HEK293 (cell line): ENCODE measurements around the gene NMNAT2.

ENCODE experiments used
- CTCF ChIP-seq: fragments of 450-650 bp; formaldehyde crosslinking; IDR thresholded peaks from 2 replicates; pipeline ENCODE4 v1.5.1; 2016; ENCODE audit warnings: missing biosample characterization, missing genetic modification characterization
- GFI1B ChIP-seq: fragments of 450-650 bp; formaldehyde crosslinking; IDR thresholded peaks from 2 replicates; pipeline ENCODE4 v1.5.1; 2016; ENCODE audit warnings: missing biosample characterization, missing genetic modification characterization
- REPIN1 ChIP-seq: fragments of 450-650 bp; formaldehyde crosslinking; IDR thresholded peaks from 2 replicates; pipeline ENCODE4 v1.5.1; 2017; ENCODE audit warnings: missing biosample characterization, missing genetic modification characterization, low read depth
- REST ChIP-seq: fragments of 450-650 bp; formaldehyde crosslinking; IDR thresholded peaks from 2 replicates; pipeline ENCODE4 v1.5.1; 2016; ENCODE audit warnings: missing biosample characterization, missing genetic modification characterization
- SP2 ChIP-seq: fragments of 450-650 bp; formaldehyde crosslinking; IDR thresholded peaks from 2 replicates; pipeline ENCODE4 v1.5.1; 2016; ENCODE audit warnings: missing biosample characterization, missing genetic modification characterization
- ZNF280D ChIP-seq: fragments of 450-650 bp; formaldehyde crosslinking; IDR thresholded peaks from 2 replicates; pipeline ENCODE4 v1.5.1; 2016; ENCODE audit warnings: missing biosample characterization, missing genetic modification characterization
- ZNF391 ChIP-seq: fragments of 450-650 bp; formaldehyde crosslinking; IDR thresholded peaks from 2 replicates; pipeline ENCODE4 v1.5.1; 2016; ENCODE audit warnings: low read depth, missing biosample characterization, missing genetic modification characterization, borderline replicate concordance
- TF ChIP-seq, protein P1 (sequence below): IDR thresholded peaks from 2 replicates; pipeline ENCODE4 v1.6.1; 2011; ENCODE audit warnings: mild to moderate bottlenecking, low read depth, low read length, borderline replicate concordance
- TF ChIP-seq, protein P2 (sequence below): fragments of 450-650 bp; formaldehyde crosslinking; IDR thresholded peaks from 2 replicates; pipeline ENCODE4 v1.5.1; 2017; ENCODE audit warnings: missing biosample characterization, missing genetic modification characterization
- TF ChIP-seq, protein P3 (sequence below): fragments of 450-650 bp; formaldehyde crosslinking; IDR thresholded peaks from 2 replicates; pipeline ENCODE4 v1.5.1; 2016; ENCODE audit warnings: missing biosample characterization, missing genetic modification characterization

DNA sequence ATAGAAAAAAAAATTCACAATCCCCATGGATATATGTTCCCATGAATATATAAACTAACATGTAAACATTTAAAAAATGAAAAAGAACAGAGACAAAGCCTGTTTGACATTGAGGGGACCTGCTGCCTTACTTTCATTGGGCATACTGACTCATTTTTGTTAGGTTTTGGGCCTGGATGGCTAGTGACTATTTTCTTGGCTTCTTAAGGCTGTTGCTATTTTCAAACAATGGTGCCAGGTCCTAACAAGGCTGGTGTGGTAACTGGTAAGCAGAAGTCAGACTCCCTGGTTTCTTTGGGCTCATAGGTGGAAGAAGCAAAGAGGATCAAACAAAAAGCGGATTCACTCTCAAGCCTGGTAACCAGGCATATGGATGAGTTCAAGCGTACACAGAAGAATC lies 181.1 kb downstream of the NMNAT2 start:
- no peak for TF ChIP-seq SP2 (tag by site-specific recombination)
- no peak for TF ChIP-seq ZNF391 (tag by site-specific recombination)
- no peak for TF ChIP-seq REPIN1
- TF ChIP-seq, protein P1, sequence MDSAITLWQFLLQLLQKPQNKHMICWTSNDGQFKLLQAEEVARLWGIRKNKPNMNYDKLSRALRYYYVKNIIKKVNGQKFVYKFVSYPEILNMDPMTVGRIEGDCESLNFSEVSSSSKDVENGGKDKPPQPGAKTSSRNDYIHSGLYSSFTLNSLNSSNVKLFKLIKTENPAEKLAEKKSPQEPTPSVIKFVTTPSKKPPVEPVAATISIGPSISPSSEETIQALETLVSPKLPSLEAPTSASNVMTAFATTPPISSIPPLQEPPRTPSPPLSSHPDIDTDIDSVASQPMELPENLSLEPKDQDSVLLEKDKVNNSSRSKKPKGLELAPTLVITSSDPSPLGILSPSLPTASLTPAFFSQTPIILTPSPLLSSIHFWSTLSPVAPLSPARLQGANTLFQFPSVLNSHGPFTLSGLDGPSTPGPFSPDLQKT: no peak
- TF ChIP-seq CTCF: no peak
- TF ChIP-seq REST: no peak
- no peak for TF ChIP-seq GFI1B (tag by site-specific recombination)
- TF ChIP-seq, protein P2, sequence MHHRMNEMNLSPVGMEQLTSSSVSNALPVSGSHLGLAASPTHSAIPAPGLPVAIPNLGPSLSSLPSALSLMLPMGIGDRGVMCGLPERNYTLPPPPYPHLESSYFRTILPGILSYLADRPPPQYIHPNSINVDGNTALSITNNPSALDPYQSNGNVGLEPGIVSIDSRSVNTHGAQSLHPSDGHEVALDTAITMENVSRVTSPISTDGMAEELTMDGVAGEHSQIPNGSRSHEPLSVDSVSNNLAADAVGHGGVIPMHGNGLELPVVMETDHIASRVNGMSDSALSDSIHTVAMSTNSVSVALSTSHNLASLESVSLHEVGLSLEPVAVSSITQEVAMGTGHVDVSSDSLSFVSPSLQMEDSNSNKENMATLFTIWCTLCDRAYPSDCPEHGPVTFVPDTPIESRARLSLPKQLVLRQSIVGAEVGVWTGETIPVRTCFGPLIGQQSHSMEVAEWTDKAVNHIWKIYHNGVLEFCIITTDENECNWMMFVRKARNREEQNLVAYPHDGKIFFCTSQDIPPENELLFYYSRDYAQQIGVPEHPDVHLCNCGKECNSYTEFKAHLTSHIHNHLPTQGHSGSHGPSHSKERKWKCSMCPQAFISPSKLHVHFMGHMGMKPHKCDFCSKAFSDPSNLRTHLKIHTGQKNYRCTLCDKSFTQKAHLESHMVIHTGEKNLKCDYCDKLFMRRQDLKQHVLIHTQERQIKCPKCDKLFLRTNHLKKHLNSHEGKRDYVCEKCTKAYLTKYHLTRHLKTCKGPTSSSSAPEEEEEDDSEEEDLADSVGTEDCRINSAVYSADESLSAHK: no peak
- TF ChIP-seq, protein P3, sequence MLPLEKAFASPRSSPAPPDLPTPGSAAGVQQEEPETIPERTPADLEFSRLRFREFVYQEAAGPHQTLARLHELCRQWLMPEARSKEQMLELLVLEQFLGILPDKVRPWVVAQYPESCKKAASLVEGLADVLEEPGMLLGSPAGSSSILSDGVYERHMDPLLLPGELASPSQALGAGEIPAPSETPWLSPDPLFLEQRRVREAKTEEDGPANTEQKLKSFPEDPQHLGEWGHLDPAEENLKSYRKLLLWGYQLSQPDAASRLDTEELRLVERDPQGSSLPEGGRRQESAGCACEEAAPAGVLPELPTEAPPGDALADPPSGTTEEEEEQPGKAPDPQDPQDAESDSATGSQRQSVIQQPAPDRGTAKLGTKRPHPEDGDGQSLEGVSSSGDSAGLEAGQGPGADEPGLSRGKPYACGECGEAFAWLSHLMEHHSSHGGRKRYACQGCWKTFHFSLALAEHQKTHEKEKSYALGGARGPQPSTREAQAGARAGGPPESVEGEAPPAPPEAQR: no peak
- no peak for TF ChIP-seq ZNF280D
